ENCODE data around the gene SHROOM2.

SHROOM2 gene

DNA sequence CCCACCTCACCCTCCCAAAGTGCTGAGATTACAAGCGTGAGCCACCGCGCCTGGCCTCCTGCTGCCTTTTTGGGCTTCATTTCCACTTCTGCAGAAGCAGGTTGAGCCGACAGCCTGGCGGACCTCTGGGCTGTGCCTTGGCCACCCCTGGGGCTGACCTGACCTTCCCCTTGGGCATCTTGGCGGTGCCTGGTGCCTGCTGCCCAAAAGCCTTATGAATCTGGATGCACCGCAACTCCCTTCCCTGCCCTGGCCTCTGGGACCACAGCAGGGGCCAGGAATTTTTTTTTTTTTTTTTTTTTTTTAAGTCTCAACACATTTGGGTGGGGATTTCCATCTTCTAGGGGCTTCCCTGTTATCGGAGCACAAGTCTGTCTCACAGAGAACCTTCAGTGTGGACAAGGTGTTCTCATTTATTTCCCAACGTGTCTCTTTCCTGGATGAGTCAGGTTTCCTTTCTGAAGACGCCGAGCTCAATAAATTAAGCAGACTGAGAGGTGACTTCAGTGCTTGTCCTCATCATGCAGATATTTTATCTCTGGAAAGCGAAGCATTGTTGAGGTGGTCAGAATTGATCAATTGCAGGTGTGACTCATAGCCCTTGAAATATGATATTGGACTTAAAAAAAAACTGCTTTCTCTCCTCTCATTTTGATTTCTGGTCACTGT, 79.7 kb downstream of the SHROOM2 start:
- DNase-seq (ENCODE audit: low spot score): no peak

DNA sequence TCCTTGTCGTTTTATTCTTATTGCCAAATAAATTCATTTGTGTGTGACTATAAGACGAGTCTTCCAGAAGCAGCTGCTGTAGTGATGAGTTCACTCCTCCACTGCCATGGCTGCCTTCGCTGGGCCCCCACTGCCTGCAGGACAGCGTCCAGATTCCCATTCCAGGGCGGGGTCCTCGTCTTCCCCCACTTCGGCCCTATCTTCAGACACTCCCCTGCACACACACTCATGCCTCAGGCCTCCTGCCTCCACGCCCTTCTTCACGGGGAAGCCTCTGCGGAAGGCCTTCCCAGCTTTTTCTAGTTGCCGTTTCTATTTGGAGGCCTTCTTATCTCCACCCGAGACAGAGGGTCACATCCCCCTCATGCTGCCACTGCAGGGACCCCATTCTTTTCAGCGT, 80.4 kb downstream of the SHROOM2 start:
- no peak for DNase-seq (ENCODE audit: low spot score)

DNA sequence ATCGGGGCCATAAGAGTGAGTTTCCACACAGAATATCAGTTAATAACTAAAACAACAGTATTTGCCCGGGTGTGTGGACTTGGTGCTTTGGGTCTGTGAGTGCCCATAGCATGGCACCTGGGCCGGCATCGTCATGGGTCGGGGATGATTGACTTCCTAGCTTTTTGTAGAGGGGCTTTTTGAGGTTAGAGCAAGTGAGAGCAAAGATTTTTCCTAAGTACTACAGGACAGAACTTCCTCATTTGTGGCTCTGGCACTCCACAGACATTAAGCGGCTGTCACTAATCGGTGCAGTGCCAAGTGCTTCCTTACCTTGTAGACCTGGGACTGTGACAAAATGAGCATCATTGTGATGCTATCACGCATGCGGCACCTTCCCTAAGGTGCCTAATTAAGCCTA, 81.0 kb downstream of the SHROOM2 start:
- DNase-seq (ENCODE audit: low spot score): no peak

DNA sequence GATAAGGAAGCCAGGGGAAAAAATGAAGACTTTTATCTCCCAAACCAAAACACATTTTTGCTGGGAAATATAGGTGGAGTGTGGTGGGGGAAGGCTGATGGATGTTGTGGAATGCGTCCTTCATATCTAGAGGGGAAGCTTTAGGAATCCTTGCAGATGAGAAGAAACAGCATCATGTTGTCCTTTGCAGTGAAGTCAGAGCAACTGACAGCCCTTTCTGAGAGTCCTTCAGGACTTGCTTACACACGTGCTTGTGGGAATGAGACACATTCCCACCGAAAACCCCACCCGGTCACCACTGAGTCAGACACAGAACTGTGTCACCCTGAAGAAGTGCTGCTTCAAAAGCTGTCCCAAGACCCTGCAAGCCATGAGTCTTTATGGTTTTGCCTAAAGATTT, 81.5 kb downstream of the SHROOM2 start:
- no peak for DNase-seq (ENCODE audit: low spot score)

DNA sequence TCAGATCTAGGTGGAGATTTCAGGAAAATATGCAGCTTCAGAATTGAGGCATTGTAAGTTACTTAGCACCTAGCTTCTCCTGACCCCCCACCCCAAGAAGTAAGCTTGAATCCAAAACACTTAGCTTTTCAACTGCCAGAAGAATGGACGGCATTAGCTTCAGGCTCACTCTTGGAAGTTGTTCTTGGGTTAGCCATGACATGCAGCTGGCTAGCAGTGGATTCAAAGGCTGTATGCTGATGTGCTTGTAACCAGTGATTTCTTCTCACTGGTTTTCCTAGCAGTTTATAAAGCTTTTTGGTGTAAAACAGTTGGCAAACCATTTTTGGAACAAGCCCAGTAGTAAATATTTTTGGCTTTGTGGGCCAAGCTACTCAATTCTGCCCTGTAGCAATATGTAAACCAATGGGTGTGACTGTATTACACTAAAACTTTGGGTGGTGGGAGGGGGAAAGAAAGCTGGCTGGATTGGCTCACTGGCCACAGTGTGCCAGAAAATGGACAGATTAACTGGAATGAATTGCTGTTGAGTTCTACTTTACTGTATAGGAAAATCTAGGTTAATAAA, 85.6 kb downstream of the SHROOM2 start:
- no peak for DNase-seq (ENCODE audit: low spot score)

DNA sequence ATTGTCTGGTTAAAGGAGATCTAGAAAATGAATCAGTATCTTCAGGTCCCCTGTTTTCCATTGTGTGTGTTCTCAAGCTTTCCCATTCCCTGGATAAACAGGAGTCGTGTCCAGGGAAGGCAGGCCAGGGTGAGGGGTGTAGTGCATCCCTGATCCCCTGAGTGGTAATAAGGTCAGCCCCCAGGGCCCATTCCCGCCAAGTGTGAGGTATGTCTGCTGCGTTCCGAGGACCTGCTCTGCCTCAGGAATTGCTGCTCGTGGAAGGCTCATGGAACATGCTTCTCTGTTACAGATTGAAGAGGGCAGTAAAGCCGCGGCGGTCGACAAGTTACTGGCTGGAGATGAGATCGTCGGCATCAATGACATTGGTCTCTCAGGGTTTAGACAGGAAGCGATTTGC, 87.1 kb downstream of the SHROOM2 start:
- no peak for DNase-seq (ENCODE audit: low spot score)

DNA sequence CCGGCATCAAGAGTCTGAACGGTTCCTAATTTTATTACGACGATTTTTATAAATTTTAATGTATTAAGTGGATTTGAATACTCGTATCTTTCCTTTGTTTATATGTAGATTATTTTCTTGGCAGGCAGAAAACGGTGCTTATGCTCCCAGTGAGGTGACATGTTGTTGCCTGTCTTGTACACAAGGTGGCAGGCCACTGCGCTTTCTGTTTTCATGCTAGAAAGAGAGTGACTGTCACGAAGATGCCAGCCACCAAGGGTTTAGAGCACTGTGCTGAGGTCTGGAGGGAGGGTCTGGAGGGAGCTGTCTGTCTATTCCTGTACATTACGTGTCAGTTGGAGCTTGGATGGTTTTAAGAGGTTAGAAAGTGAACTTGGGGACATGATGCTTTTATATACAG, 87.7 kb downstream of the SHROOM2 start:
- no peak for DNase-seq (ENCODE audit: low spot score)

DNA sequence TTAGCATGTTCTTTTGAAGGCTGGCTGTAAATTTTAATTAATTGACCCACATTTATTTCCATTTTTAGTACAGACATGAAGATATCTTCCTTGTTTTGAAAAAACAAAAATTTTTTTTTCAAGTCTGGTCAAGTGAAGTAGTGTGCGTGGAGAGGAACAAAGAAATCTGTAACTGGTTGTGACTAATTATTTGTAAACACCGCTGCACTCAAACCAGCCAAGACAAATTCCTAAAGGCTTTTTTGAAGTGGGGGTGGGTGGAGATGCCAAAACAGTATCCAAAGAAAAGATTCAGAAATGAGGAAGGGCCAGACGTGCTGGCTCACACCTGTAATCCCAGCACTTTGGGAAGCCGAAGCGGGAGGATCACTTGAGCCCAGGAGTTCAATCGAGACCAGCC, 88.3 kb downstream of the SHROOM2 start:
- no peak for DNase-seq (ENCODE audit: low spot score)

DNA sequence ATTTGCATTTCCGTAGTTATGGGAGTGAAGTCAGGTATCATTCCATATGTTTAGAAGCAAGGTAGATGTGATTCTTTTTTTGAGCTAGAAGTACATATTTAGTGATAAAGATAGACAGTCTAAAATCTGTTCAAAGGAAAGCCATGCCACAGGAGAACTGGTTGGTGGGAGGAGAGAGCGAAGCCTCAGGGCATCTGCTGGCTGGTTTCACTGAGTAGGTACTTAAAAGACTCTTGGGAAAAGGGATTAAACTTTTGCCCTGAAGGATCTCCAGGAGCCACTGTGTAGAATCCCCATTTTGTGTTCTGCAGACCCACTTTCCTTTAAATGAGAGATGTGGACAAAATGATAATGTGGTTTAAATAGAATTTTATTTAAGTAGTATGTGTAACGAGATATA, 89.6 kb downstream of the SHROOM2 start:
- no peak for DNase-seq (ENCODE audit: low spot score)

DNA sequence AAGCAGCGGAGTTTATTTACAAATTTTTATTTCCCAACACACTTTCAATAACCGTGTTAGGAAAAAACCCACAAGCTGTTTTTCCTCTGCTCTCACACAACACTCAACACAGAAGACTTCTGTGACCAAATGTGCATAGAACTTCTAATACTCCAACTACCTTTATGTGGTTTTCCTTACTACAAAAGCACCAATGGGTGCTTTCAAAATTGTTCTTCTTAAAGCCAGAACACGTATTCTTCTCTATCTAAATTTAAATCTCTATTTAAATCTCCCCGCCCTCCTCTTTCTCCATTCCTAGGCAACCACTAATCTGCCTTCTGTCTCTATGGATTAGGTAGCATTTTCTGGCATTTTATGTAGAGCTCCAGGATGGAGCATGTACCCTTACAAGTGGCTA, 90.0 kb downstream of the SHROOM2 start:
- no peak for DNase-seq (ENCODE audit: low spot score)

DNA sequence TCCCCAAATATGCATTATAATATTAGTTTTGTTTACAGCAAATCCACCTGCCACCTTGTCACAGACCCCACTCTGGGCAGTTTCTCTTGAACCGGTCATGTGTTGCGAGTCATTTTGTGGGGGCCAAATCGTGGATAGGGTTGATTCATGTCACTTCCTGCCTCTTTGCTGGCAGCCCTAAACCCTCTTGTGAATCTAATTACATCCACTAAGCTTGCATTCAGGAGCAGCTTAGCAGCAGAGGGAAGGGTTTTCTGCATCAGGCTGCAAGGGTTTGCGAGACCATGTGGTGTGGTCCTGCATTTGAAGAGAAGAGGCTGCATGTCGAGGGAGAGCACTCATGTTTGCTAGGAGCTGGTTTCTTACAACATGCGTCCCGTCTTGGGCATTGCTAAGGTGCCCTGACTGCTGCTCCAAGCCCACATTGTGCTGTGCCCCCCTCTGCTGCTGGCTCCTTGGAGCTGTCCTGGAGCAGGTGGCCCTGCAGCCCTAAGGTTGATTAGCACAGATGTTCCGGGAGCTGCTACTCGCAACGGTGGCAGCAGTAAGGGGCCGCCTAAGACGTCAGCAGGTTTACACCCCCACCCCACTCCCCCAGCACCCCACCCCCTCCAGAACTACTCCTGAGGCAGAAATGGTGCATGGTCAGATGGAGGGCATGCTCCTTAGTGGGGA, 92.1 kb downstream of the SHROOM2 start:
- no peak for DNase-seq (ENCODE audit: low spot score)

DNA sequence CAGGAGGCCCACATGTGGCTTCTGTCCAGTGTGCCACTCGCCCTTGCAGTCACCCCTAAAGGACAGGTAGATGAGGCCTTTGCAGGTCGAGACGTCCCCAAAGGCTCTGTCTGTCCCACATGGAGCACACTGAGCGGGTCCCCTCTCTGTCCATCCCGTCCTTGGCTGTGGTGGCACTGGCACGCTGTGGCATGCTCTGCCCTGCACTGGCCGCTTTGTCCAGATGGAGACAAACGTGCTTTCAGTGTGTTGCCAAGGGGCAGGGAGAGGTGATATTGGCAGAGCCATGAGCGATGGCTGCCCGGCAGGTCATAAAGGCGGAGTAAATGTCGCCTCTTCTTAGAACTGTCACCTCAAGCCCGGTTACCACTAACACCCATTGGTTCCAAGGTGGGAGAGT, 94.0 kb downstream of the SHROOM2 start:
- DNase-seq (ENCODE audit: low spot score): no peak

DNA sequence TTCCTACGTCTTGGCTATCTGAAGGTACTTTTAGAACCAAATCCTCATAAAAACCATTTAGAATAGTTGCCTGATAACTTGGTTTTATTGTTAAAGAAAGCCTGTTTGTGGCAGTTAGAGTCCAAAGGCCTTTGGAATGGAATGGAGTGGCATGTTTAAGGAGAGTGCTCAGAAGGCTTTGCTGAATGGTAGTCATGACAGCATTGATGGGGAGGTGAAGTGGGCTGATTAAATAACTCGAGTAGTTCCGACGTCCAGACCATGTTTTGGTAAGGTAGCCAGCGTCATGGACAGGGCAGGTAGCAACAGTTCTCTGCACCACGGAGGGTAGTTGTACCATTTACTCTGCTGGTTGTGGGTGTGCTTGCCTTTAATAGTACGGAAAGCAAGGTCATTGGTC, 94.6 kb downstream of the SHROOM2 start:
- DNase-seq (ENCODE audit: low spot score): no peak

DNA sequence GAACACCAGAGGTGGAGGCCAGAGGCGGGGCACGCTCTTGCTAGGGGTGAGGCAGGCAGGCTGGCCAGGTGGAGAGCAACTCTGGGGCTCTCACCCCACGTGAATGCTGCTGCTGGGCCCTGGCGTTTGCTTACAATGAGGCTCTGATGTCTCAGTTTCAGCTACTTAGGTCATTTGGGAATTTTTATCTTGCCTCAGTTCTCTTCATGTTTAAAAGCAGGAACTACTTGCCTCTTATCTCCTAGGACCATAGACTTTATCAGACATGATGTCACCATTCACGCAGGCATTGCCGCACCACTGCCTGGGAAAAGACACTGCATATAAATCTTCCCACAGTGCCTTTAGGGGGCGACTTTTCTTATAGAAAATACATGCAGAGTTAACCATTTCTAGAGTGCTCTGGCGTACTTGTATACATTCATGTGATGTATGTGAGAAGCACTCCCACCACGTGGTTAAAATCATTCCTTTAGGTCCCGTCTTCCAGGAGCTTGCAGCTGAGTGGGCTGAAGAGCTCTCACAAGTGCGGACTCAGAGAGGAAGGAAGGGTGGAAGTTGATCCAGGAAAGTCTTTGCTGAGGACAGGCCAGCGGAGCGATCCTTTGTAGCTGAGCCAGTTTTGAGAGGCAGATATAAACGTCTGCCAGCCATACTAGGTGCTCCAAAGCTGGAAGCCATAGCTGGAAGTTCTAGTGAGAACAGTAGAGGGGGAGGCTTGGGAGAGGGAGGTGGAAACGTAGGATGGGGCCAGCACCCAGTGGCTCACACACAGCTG, 96.6 kb downstream of the SHROOM2 start:
- DNase-seq (ENCODE audit: low spot score): no peak

DNA sequence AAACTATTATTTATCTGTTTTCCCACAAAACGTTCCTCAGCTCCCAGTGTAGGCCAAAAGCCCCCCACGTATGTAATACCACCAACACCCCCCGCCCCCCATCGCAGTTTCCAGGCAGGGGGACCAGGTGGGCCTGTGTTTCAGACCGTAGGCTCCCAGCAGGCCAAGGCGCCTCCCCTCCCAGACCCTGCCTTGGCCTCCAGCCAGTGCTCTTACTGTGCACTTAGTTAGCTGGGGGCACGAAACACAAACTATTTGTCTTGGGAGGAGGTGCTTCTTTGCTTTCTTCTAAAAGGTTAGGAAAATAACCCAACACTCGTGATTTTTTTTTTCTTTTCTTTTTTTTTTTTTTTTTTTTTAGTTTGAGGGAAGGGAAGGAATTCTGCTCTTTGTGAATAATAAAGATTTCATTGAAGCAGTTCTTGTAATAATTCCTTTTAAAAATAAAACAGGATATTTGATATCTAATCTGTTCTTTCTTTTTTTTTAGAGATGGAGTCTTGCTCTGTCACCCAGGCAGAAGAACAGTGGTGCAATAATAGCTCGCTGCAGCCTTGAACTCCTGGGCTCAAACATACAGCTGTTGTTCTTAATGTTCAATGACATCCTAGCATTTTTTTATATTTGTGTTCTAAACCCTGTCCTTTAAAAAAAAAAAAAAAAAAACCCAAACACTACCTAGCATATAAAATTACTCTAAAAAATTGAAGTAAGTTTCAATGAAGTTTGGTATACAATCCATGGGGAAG, 98.0 kb downstream of the SHROOM2 start:
- DNase-seq (ENCODE audit: low spot score): no peak

DNA sequence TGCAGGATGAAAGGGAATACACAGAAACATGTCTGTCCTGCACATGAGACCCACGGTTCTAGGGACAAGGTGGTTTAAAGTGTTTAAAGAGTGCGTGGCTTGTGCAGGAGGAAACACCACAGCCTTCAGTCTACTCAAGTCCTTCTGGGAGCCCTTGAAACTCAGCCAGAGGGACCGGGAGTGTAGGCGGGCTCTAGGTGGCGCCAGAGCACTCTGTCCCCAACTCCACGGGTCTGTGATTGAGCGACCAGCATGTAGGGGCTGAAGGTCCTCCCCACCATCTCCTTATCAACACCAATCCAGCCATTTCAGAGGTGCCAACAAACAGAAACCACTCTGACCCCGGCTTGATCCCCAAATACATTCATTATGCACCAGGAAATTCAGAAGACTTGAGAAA, 98.9 kb downstream of the SHROOM2 start:
- peak; percentile 49 for DNase-seq (ENCODE audit: low spot score)

DNA sequence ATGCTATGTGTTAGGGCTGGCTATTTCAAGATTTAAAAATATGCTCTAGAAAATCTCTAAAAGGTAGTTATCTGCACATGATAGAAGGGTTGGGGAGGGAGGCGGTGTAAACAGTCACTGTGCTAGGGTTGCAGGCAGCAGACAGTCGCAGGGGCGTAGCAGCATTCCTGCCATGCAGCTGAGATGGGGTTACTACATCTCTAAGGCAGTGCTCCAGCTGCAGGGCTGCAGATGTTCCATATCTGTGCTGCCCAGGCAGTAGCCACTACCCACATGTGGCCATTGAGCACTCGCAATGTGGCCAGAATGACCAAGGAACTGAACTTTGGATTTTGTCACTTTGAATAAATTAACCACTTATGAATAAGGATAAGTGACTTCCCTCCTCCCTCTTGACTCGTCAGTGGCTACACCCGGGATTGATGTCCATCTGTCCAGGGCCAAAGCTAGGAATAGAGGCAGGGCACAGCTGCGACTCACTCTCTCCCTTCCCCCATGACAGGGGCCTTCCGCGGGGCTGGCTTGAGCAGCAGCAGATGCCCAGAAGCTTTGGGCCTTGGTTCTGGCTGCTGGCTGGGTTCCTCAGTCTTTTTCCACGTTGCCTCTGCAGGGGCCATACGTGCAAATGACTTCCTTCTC, 101.5 kb downstream of the SHROOM2 start:
- no peak for DNase-seq (ENCODE audit: low spot score)

DNA sequence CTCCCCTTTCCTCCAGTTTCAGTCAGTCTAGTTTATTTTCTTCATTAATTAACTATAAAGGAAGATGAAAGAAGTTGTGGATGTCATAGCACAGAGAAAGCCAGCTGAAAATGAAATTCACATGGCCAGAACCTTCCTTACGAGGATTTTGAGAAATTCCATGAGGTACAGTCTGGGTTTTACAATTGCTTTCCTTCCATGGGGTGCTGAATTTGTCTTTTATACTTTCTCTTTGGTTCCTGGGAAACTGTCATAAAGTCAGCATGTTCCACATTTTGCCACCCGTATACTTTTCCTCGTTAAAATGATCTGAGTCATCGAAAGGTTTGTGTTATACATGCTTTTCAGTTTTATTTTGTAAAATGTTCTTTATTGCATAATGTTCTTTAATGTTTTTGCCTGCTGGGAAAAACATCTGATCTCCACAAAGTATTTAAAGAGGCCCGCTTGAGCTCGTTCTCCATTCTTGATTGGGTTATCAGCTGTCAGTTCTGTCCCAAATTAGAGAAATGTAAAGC, 102.8 kb downstream of the SHROOM2 start:
- no peak for DNase-seq (ENCODE audit: low spot score)

DNA sequence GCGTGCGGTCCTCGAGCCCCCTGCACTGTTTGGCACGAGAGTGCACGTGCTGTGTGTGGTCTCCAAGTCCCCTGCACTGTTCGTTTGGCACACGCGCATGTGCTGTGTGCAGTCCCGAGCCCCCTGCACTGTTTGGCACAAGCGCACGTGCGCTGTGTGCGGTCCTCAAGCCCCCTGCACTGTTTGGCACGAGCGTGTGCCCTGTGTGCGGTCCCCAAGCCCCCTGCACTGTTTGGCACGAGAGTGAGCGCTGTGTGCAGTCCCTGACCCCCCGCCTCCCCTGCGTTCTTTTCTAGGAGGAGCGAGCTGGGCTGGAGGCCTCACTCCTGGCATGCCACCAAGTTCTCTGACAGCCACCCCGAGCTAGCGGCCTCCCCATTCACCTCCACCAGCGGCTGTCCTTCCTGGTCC, 104.5 kb downstream of the SHROOM2 start:
- DNase-seq (ENCODE audit: low spot score): no peak

DNA sequence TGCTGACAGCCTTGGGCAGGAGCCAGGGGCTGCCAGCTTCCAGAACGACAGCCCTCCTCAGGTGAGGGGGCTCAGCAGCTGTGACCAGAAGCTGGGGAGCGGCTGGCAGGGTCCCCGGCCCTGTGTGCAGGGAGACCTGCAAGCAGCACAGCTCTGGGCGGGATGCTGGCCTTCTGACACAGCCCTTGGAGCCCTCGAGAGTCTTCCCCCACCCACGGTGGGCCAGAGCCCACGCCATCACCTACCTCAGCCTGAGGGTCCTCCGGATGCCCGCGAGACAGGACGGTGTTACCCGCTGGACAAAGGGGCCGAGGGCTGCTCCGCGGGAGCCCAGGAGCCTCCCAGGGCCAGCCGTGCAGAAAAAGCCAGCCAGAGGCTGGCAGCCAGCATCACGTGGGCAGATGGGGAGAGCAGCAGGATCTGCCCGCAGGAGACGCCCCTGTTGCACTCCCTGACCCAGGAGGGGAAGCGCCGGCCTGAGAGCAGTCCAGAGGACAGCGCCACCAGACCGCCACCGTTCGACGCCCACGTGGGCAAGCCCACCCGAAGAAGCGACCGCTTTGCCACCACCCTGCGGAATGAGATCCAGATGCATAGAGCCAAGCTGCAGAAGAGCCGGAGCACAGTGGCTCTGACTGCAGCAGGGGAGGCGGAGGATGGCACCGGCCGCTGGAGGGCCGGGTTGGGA, 109.1 kb downstream of the SHROOM2 start:
- no peak for DNase-seq (ENCODE audit: low spot score)

DNA sequence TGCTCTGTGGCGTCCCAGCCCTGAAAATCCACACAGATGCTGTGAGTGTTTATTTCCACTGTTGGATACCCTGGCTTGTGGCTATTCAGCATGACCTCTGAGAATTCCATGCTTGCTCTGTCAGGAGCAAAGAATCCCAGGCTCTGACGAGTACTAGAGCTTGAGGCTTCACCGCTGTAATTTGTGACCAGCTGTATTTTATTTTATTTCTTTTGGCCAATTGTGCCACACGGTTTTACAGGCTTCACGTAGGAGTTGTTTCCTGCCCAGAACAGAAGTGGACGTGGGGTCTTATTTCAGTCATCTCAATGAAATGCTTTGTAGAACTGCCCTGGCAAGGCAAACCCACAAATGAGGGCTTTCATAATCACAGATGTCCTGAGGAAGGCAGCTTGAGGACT, 111.5 kb downstream of the SHROOM2 start:
- DNase-seq (ENCODE audit: low spot score): no peak

Measured in HuH-7.5 (cell line).